Duodenal mucosa (tissue), 2 donors: ENCODE measurements around the gene RAE1.

ENCODE experiments used
- H3K27ac ChIP-seq: one replicate; pipeline ENCODE4 v1.7.0; 2013; ENCODE audit warnings: low read depth, low read length
- H3K27me3 ChIP-seq, 2 donors: one replicate each; pipeline ENCODE4 v1.7.0; 2013; ENCODE audit warnings: low read length in 2 of 2, control low read depth in 1 of 2; ENCODE audit not compliant: insufficient read depth in 2 of 2, control insufficient read depth in 1 of 2
- H3K36me3 ChIP-seq, 2 donors: one replicate each; pipeline ENCODE4 v1.7.0; 2013; ENCODE audit warnings: low read length in 2 of 2, control low read depth in 1 of 2; ENCODE audit not compliant: insufficient read depth in 2 of 2, control insufficient read depth in 1 of 2
- H3K4me1 ChIP-seq, 2 donors: one replicate each; pipeline ENCODE4 v1.7.0; 2013; ENCODE audit warnings: low read length in 2 of 2, control low read depth in 1 of 2; ENCODE audit not compliant: insufficient read depth in 2 of 2, control insufficient read depth in 1 of 2
- H3K4me3 ChIP-seq, 2 donors: one replicate each; pipeline ENCODE4 v1.7.0; 2013; ENCODE audit warnings: low read length in 2 of 2, low read depth in 1 of 2
- H3K9ac ChIP-seq, 2 donors: one replicate each; pipeline ENCODE4 v1.7.0; 2013; ENCODE audit warnings: low read length in 2 of 2, low read depth in 1 of 2
- H3K9me3 ChIP-seq, 2 donors: one replicate each; pipeline ENCODE4 v1.7.0; 2013; ENCODE audit warnings: low read length in 2 of 2, control low read depth in 1 of 2; ENCODE audit not compliant: control insufficient read depth in 1 of 2

Gene RAE1

DNA sequence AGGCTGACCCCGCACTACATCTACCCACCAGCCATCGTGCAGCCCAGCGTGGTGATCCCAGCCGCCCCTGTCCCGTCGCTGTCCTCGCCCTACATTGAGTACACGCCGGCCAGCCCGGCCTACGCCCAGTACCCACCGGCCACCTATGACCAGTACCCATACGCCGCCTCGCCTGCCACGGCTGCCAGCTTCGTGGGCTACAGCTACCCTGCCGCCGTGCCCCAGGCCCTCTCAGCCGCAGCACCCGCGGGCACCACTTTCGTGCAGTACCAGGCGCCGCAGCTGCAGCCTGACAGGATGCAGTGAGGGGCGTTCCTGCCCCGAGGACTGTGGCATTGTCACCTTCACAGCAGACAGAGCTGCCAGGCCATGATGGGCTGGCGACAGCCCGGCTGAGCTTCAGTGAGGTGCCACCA lies 56.5 kb downstream of the RAE1 start:
- peaks cover 8 to 48% of the 10 kb centered on the region in 2 donors for H3K36me3 ChIP-seq

DNA sequence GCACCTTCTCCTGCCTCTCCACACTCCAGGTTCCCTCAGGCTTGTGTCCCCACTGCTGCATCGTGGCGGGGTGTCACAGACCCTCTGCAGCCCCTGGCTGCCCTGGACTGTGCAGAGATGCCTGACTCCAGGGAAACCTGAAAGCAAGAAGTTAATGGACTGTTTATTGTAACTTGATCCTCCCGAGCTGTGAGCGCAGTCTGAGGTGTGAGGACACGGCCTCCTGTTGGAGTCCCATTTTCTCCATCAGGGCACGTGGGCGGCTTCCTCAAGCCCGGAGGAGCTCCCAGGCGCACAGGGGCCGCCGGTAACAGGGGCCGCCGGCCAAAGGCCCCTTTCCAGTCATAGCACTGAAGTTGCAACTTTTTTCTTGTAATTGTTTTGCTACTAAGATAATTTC lies 57.1 kb downstream of the RAE1 start:
- Histone ChIP-seq H3K4me1 (no peaks in the 10 kb centered on the region), H3K36me3 (peaks cover 8 to 43% of the 10 kb centered on the region in 2 donors), H3K27me3 (no peaks in the 10 kb centered on the region), H3K4me3 (no peak overlapping the region), H3K9me3 (no peaks in the 10 kb centered on the region), H3K9ac (no peak overlapping the region), H3K27ac (no peak overlapping the region)

More for the DNA sequence above, 56.5 kb downstream of the RAE1 start:
- Histone ChIP-seq H3K9ac (no peak overlapping the region), H3K4me1 (no peaks in the 10 kb centered on the region), H3K27me3 (no peaks in the 10 kb centered on the region), H3K27ac (no peak overlapping the region), H3K9me3 (no peaks in the 10 kb centered on the region), H3K4me3 (no peak overlapping the region)

GRCh38 chr20:57408536-57409233 lies 57.6 kb downstream of the RAE1 start:
- Histone ChIP-seq H3K4me3 (no peak overlapping the region), H3K9ac (no peak overlapping the region), H3K27me3 (no peaks in the 10 kb centered on the region), H3K36me3 (peaks cover 8 to 41% of the 10 kb centered on the region in 2 donors), H3K9me3 (no peaks in the 10 kb centered on the region), H3K27ac (no peak overlapping the region), H3K4me1 (no peaks in the 10 kb centered on the region)

DNA sequence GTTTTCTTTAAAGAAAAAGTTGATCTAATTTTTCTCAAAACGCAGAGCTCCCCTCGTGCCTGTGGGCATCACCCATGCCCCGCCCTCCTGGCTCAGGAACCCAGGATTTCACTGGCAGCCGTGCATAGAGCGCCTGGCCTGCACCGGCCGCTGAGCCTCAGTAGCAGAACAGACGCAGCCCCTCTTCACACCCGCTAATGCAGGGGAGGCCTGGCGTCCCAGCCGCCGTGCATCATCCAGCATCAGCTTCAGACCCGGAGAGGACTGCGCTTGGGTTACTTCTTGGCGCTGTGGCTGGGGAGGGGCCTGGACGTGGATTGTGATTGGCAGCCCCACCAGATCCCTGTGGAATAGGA lies 58.2 kb downstream of the RAE1 start:
- Histone ChIP-seq H3K36me3 (peaks cover 8 to 35% of the 10 kb centered on the region in 2 donors), H3K9me3 (no peaks in the 10 kb centered on the region), H3K4me3 (no peak overlapping the region), H3K27me3 (no peaks in the 10 kb centered on the region), H3K27ac (no peak overlapping the region), H3K9ac (no peak overlapping the region), H3K4me1 (no peaks in the 10 kb centered on the region)

- Histone ChIP-seq H3K9me3 (no peaks in the 10 kb centered on the region), H3K4me3 (no peak overlapping the region), H3K4me1 (no peaks in the 10 kb centered on the region), H3K27ac (no peak overlapping the region), H3K9ac (no peak overlapping the region), H3K36me3 (peaks cover 8 to 30% of the 10 kb centered on the region in 2 donors), H3K27me3 (no peaks in the 10 kb centered on the region)
These were observed 58.8 kb downstream of the RAE1 start for GRCh38 chr20:57409672-57410397.

DNA sequence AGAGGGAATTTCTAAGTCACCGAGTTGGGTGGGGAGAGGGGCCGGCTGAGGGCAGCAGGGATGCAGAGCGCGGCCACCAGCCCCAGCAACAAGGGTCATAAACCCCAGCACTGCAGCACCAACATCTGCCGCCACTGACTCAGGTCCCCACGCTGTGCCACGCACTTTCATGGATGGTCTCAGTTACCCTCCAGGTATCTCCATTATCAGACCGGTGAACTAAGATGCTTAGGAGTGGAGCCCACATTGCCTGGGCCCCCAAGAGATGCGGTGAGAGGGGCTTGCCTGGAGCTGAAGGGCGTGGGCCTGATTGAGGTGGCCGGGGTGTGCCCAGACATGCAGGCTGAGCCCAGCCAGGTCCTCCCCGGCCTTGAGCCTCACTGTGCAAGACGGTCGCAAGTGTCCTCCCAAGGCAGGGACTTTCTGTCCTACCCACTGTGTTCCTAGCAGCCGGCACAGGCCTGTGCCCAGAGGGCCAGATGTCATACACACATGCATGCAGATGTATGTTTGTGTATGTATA lies 59.4 kb downstream of the RAE1 start:
- Histone ChIP-seq H3K4me3 (no peak overlapping the region), H3K9ac (no peak overlapping the region), H3K4me1 (no peaks in the 10 kb centered on the region), H3K27ac (no peak overlapping the region), H3K9me3 (no peaks in the 10 kb centered on the region), H3K36me3 (peaks cover 5 to 25% of the 10 kb centered on the region in 2 donors), H3K27me3 (no peaks in the 10 kb centered on the region)

DNA sequence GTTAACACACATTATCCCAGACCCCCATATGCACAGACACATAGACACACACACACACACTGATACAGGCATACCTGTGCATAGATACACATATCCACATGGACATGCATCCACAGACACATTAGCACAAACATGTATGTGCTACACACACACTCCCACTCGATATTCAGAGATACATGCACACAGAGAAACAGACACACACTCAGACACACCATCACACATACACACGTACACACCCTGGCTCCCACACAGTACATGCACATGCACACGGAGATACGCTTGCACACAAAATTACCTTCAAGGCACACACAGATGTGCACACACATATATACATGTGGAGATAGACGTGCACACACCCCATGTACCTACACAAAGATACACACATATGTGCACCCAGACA lies 59.9 kb downstream of the RAE1 start:
- Histone ChIP-seq H3K4me3 (no peak overlapping the region), H3K9ac (no peak overlapping the region), H3K27me3 (no peaks in the 10 kb centered on the region), H3K36me3 (peaks cover 5 to 24% of the 10 kb centered on the region in 2 donors), H3K27ac (no peak overlapping the region), H3K9me3 (no peaks in the 10 kb centered on the region), H3K4me1 (no peaks in the 10 kb centered on the region)

GRCh38 chr20:57411406-57412283 lies 60.6 kb downstream of the RAE1 start:
- H3K27ac ChIP-seq = no peak overlapping the region
- no peaks in the 10 kb centered on the region for H3K4me1 ChIP-seq
- H3K9me3 ChIP-seq = no peaks in the 10 kb centered on the region

GRCh38 chr20:57412347-57413029 lies 61.4 kb downstream of the RAE1 start:
- no peak overlapping the region for H3K4me3 ChIP-seq
- no peaks in the 10 kb centered on the region for H3K27me3 ChIP-seq
- no peaks in the 10 kb centered on the region for H3K9me3 ChIP-seq
- H3K4me1 ChIP-seq = no peaks in the 10 kb centered on the region
- H3K36me3 ChIP-seq = peaks cover 5 to 14% of the 10 kb centered on the region in 2 donors
- H3K27ac ChIP-seq = no peak overlapping the region
- no peak overlapping the region for H3K9ac ChIP-seq

More at GRCh38 chr20:57411406-57412283, 60.6 kb downstream of the RAE1 start:
- peaks cover 5 to 18% of the 10 kb centered on the region in 2 donors for H3K36me3 ChIP-seq
- H3K27me3 ChIP-seq = no peaks in the 10 kb centered on the region
- H3K4me3 ChIP-seq = no peak overlapping the region
- H3K9ac ChIP-seq = no peak overlapping the region
